ENCODE results near the gene OSER1. TPM values are rescaled to one million over a fixed set of nuclear protein-coding genes. Genes with fewer than 3 reads are reported as not detected.

The OSER1 gene
- total RNA-seq, 3 donors from 2014 or later (not counting 1 experiment from before 2014, with no cell fraction given): 72.3 to 93.9 (median 78.3) TPM

DNA sequence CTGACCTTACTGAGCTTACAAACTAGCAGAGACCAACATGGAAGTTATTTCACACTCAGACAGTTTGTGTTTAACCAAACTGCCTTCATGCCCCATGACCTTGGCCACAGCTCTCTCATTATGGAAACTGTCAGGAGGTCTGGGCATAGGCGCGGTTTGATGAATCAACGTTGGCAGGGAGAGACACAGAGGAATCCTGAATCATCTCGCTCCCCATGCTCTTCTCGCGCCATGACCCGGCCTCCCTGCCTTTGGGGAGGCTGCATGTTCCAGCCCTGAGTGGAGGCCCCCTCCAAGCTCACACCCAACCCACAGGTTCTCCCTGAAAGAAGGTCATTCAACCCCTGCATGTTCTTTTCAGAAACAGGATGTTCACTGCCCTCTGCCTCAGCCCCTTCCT lies 20.6 kb upstream of the OSER1 start:
- no peak for ATAC-seq
- no peaks in the 10 kb centered on the region for H3K36me3 Mint-ChIP-seq
- intact Hi-C loops (cut with micrococcal nuclease): no loop called here

DNA sequence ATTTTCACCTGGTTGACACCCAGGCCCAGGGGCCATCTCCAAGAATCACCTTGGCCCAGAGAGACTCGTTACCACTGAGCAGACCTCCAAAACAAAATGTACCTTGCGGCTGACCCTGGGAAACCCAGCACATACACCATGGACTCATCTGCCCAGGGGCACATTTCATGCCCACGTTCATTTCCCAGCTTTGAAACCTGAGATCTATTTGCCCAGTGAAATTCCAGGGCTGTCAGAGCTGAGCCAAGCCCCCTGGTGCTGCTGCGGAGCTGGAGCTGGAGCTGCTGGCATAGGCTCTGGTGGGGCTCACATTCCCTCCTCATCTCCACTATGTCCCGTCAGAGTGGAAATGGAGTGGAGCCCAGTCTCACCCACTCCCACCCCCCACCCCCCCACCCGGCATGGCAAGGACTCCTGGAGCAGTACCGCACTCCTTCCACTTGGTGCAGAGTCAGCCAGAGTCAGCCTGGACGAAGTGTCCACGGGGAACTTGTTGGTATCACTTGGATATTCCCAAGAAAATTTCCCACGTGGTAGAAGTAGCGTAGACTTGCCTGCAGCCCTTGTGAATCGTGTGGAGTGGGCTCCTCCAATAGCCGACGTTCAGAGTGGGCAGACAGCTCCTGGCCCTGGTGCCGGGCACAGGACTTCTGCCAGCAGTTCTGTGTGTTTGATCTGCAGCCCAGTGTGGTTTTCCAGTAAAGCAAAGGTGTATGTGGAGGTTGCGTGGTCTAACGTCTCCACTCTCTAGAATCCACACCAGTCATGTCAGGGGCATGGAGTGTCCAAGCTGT lies 18.1 kb upstream of the OSER1 start:
- Histone ChIP-seq H3K36me3 (ENCODE audit: control insufficient read depth, insufficient read depth, low read length) (no peaks in the 10 kb centered on the region), H3K4me1 (ENCODE audit: control insufficient read depth, insufficient read depth, low read length) (no peaks in the 10 kb centered on the region), H3K27me3 (ENCODE audit: control insufficient read depth, insufficient read depth, low read length) (no peaks in the 10 kb centered on the region), H3K9me3 (ENCODE audit: control insufficient read depth, insufficient read depth, low read length) (no peaks in the 10 kb centered on the region), H3K4me3 (ENCODE audit: low read length) (no peak overlapping the region), H3K27ac (ENCODE audit: low read length) (no peak overlapping the region)
- Mint-ChIP-seq H3K9me3 (no peaks in the 10 kb centered on the region), H3K4me1 (peaks cover 0 to 5% of the 10 kb centered on the region in 2 donors), H3K4me3 (no peak overlapping the region), H3K27me3 (ENCODE audit: low read depth in 2 of 2) (no peaks in the 10 kb centered on the region), H3K36me3 (no peaks in the 10 kb centered on the region), H3K27ac (no peak overlapping the region)
- ATAC-seq (no peak), DNase-seq (no peak)
- TF ChIP-seq CTCF (IDR thresholded peaks at IDR 0.05): no peak
- intact Hi-C loops (cut with micrococcal nuclease): no loop called here
- WGBS (ENCODE audit: insufficient coverage): 85% methylated on average over 16 of the region's 17 CpGs

More for the DNA sequence above, 20.6 kb upstream of the OSER1 start:
- Mint-ChIP-seq H3K27me3 (ENCODE audit: low read depth in 2 of 2) (no peaks in the 10 kb centered on the region), H3K9me3 (no peaks in the 10 kb centered on the region), H3K4me3 (no peak overlapping the region), H3K27ac (no peak overlapping the region), H3K4me1 (peaks cover 0 to 5% of the 10 kb centered on the region in 2 donors)
- no peaks in the 10 kb centered on the region for H3K36me3 ChIP-seq (ENCODE audit: control insufficient read depth, insufficient read depth, low read length)
- no peak overlapping the region for H3K4me3 ChIP-seq (ENCODE audit: low read length)
- no peaks in the 10 kb centered on the region for H3K4me1 ChIP-seq (ENCODE audit: control insufficient read depth, insufficient read depth, low read length)
- 88% methylated on average over 7 of the region's 7 CpGs for WGBS (ENCODE audit: insufficient coverage)
- no peak for DNase-seq
- no peak overlapping the region for H3K27ac ChIP-seq (ENCODE audit: low read length)
- no peaks in the 10 kb centered on the region for H3K27me3 ChIP-seq (ENCODE audit: control insufficient read depth, insufficient read depth, low read length)
- TF ChIP-seq CTCF (IDR thresholded peaks at IDR 0.05): no peak
- H3K9me3 ChIP-seq (ENCODE audit: control insufficient read depth, insufficient read depth, low read length): no peaks in the 10 kb centered on the region

- Histone ChIP-seq H3K27me3 (ENCODE audit: control insufficient read depth, insufficient read depth, low read length) (no peaks in the 10 kb centered on the region), H3K9me3 (ENCODE audit: control insufficient read depth, insufficient read depth, low read length) (no peaks in the 10 kb centered on the region), H3K4me1 (ENCODE audit: control insufficient read depth, insufficient read depth, low read length) (peaks cover 4% of the 10 kb centered on the region), H3K4me3 (ENCODE audit: low read length) (no peak overlapping the region), H3K36me3 (ENCODE audit: control insufficient read depth, insufficient read depth, low read length) (no peaks in the 10 kb centered on the region), H3K27ac (ENCODE audit: low read length) (no peak overlapping the region)
- H3K27ac Mint-ChIP-seq: no peak overlapping the region
- intact Hi-C loops (cut with micrococcal nuclease): no loop called here
- H3K9me3 Mint-ChIP-seq: no peaks in the 10 kb centered on the region
- no peaks in the 10 kb centered on the region for H3K36me3 Mint-ChIP-seq
- 92% methylated on average over 5 of the region's 5 CpGs for WGBS (ENCODE audit: insufficient coverage)
- DNase-seq (no peak), ATAC-seq (no peak)
- H3K4me1 Mint-ChIP-seq: peaks cover 10 to 11% of the 10 kb centered on the region in 2 donors
- no peak overlapping the region for H3K4me3 Mint-ChIP-seq
- no peaks in the 10 kb centered on the region for H3K27me3 Mint-ChIP-seq (ENCODE audit: low read depth in 2 of 2)
- no peak for TF ChIP-seq CTCF (IDR thresholded peaks at IDR 0.05)
Observed at GRCh38 chr20:44224637-44225036, 14.1 kb upstream of the OSER1 start.

DNA sequence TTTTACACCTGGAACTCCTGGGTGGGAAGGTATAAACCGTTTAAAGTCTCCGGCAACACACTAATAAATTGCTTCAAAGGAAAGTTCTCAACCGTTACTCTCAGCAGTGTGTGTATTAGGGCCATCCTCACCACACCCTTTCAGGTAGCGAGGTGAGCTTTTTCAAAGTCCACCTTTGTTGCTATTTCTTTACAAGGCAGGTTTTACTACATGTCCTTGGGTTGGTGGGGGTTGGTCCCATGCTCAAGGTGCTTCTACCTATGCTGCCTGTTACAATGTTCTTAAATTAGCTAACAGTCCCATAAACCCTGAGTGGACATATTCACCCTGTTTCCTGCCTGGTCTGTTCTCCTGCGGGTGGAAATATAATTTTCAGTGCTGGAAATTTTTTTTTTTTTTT lies 13.2 kb upstream of the OSER1 start:
- Histone ChIP-seq H3K9me3 (ENCODE audit: control insufficient read depth, insufficient read depth, low read length) (no peaks in the 10 kb centered on the region), H3K27ac (ENCODE audit: low read length) (no peak overlapping the region), H3K36me3 (ENCODE audit: control insufficient read depth, insufficient read depth, low read length) (no peaks in the 10 kb centered on the region), H3K27me3 (ENCODE audit: control insufficient read depth, insufficient read depth, low read length) (no peaks in the 10 kb centered on the region), H3K4me3 (ENCODE audit: low read length) (no peak overlapping the region), H3K4me1 (ENCODE audit: control insufficient read depth, insufficient read depth, low read length) (peaks cover 12% of the 10 kb centered on the region)
- H3K4me3 Mint-ChIP-seq: no peak overlapping the region
- WGBS (ENCODE audit: insufficient coverage): 84% methylated on average over 5 of the region's 5 CpGs
- intact Hi-C loops (cut with micrococcal nuclease): no loop called here
- ATAC-seq (no peak), DNase-seq (no peak)
- H3K9me3 Mint-ChIP-seq: no peaks in the 10 kb centered on the region
- H3K4me1 Mint-ChIP-seq: peaks cover 20% of the 10 kb centered on the region in 2 donors
- H3K27me3 Mint-ChIP-seq (ENCODE audit: low read depth in 2 of 2): no peaks in the 10 kb centered on the region
- H3K27ac Mint-ChIP-seq: no peak overlapping the region
- H3K36me3 Mint-ChIP-seq: no peaks in the 10 kb centered on the region
- TF ChIP-seq CTCF (IDR thresholded peaks at IDR 0.05): no peak
